ENCODE data around the gene RELL2.

RELL2 gene

GRCh38 chr5:141634720-141635119 lies 2.1 kb upstream of the RELL2 start:
- H3K4me3 ChIP-seq (replicated peaks; ENCODE audit: low read depth, low read length) = no peak overlapping the region
- H3K36me3 ChIP-seq (ENCODE audit: control insufficient read depth, insufficient read depth, low read length) = peaks cover 4% of the 10 kb centered on the region
- no peaks in the 10 kb centered on the region for H3K27me3 ChIP-seq (replicated peaks; ENCODE audit: control insufficient read depth, insufficient read depth, low read length)
- TF ChIP-seq CTCF (IDR thresholded peaks at IDR 0.05; ENCODE audit: insufficient read depth, low read length, poor library complexity, severe bottlenecking) = no peak
- DNase-seq (ENCODE audit: extremely low read depth, insufficient read length) = no peak

GRCh38 chr5:141635646-141636045 lies 1.2 kb upstream of the RELL2 start:
- TF ChIP-seq CTCF (IDR thresholded peaks at IDR 0.05; ENCODE audit: insufficient read depth, low read length, poor library complexity, severe bottlenecking) = no peak
- peaks cover 3% of the 10 kb centered on the region for H3K36me3 ChIP-seq (ENCODE audit: control insufficient read depth, insufficient read depth, low read length)
- peak overlapping the region; percentile 91 for H3K4me3 ChIP-seq (replicated peaks; ENCODE audit: low read depth, low read length)
- no peaks in the 10 kb centered on the region for H3K27me3 ChIP-seq (replicated peaks; ENCODE audit: control insufficient read depth, insufficient read depth, low read length)
- no peak for DNase-seq (ENCODE audit: extremely low read depth, insufficient read length)

- TF ChIP-seq CTCF (IDR thresholded peaks at IDR 0.05; ENCODE audit: insufficient read depth, low read length, poor library complexity, severe bottlenecking) = no peak
- DNase-seq (ENCODE audit: extremely low read depth, insufficient read length) = no peak
- Histone ChIP-seq H3K27me3 (replicated peaks; ENCODE audit: control insufficient read depth, insufficient read depth, low read length) (no peaks in the 10 kb centered on the region), H3K4me3 (replicated peaks; ENCODE audit: low read depth, low read length) (peak overlapping the region; percentile 91), H3K36me3 (ENCODE audit: control insufficient read depth, insufficient read depth, low read length) (peaks cover 3% of the 10 kb centered on the region)
Measured at GRCh38 chr5:141636106-141636412, 738 bp upstream of the RELL2 start.

GRCh38 chr5:141637123-141637766 lies 448 bp downstream of the RELL2 start:
- no peaks in the 10 kb centered on the region for H3K27me3 ChIP-seq (replicated peaks; ENCODE audit: control insufficient read depth, insufficient read depth, low read length)
- peak; percentile 74 for DNase-seq (ENCODE audit: extremely low read depth, insufficient read length)
- peak overlapping the region; percentile 91 for H3K4me3 ChIP-seq (replicated peaks; ENCODE audit: low read depth, low read length)
- no peak for TF ChIP-seq CTCF (IDR thresholded peaks at IDR 0.05; ENCODE audit: insufficient read depth, low read length, poor library complexity, severe bottlenecking)
- H3K36me3 ChIP-seq (ENCODE audit: control insufficient read depth, insufficient read depth, low read length) = peaks cover 3% of the 10 kb centered on the region

- TF ChIP-seq CTCF (IDR thresholded peaks at IDR 0.05; ENCODE audit: insufficient read depth, low read length, poor library complexity, severe bottlenecking) = peak; percentile 69
- peak; percentile 81 for DNase-seq (ENCODE audit: extremely low read depth, insufficient read length)
- H3K4me3 ChIP-seq (replicated peaks; ENCODE audit: low read depth, low read length) = peak overlapping the region; percentile 91
- no peaks in the 10 kb centered on the region for H3K27me3 ChIP-seq (replicated peaks; ENCODE audit: control insufficient read depth, insufficient read depth, low read length)
- H3K36me3 ChIP-seq (ENCODE audit: control insufficient read depth, insufficient read depth, low read length) = no peaks in the 10 kb centered on the region; the same call in none of the 2 replicates
Measured at GRCh38 chr5:141637767-141638419, 1.1 kb downstream of the RELL2 start.
